Spleen (tissue), 11 donors: Measurements from ENCODE around the gene EPHB1. TPM values are rescaled to one million over a fixed set of nuclear protein-coding genes. Genes with fewer than 3 reads are reported as not detected.

Experiments used
- DNase-seq: peaks from one replicate; pipeline ENCODE4 v3.0.0-alpha.2; 2020
- H3K27ac ChIP-seq, 8 donors: fragments of 200-600 bp; sonication (generic) in 7 of 8; 1 replicate in 4 of 8; 2 replicates in 4 of 8; pipeline versions ENCODE4 v1.5.0 to v1.8.0; 2016 to 2021; ENCODE audit warnings: inconsistent platforms in 4 of 8, mild to moderate bottlenecking in 4 of 8, moderate library complexity in 1 of 8
- H3K27me3 ChIP-seq, 7 donors: fragments of 200-600 bp; sonication (generic) in 6 of 7; replicated peaks in 1 of 7; 1 replicate in 4 of 7; 2 replicates in 3 of 7; pipeline versions ENCODE4 v1.5.0 to v1.8.0; 2016 to 2021; ENCODE audit warnings: inconsistent platforms in 3 of 7, mild to moderate bottlenecking in 1 of 7
- H3K36me3 ChIP-seq, 6 donors: fragments of 200-600 bp; sonication (generic) in 5 of 6; 1 replicate in 4 of 6; 2 replicates in 2 of 6; pipeline versions ENCODE4 v1.5.0 to v1.8.0; 2016 to 2021; ENCODE audit warnings: inconsistent platforms in 2 of 6
- H3K4me1 ChIP-seq, 6 donors: fragments of 200-600 bp; sonication (generic) in 5 of 6; 1 replicate in 3 of 6; 2 replicates in 3 of 6; pipeline versions ENCODE4 v1.5.0 to v1.8.0; 2016 to 2021; ENCODE audit warnings: inconsistent platforms in 3 of 6
- H3K4me3 ChIP-seq, 8 donors: fragments of 200-600 bp; sonication (generic) in 7 of 8; 1 replicate in 4 of 8; 2 replicates in 4 of 8; pipeline versions ENCODE4 v1.5.0 to v1.8.0; 2016 to 2021; ENCODE audit warnings: inconsistent platforms in 4 of 8, mild to moderate bottlenecking in 4 of 8, moderate library complexity in 2 of 8
- H3K9me3 ChIP-seq, 8 donors: fragments of 200-600 bp; sonication (generic) in 7 of 8; 1 replicate in 4 of 8; 2 replicates in 4 of 8; pipeline versions ENCODE4 v1.5.0 to v1.8.0; 2016 to 2021; ENCODE audit warnings: inconsistent platforms in 4 of 8
- CTCF ChIP-seq, 11 experiments: fragments of 200-600 bp in 7 of 11; fragments of 450-650 bp in 4 of 11; sonication (generic) in 4 of 11; IDR thresholded peaks in 8 of 11; conservative IDR thresholded peaks in 3 of 11; 1 replicate in 7 of 11; 2 replicates in 4 of 11; pipeline versions ENCODE4 v1.4.0 to v1.8.0; 2016 to 2021; ENCODE audit warnings: antibody characterized with exemption in 11 of 11, inconsistent platforms in 4 of 11, mild to moderate bottlenecking in 1 of 11
- POLR2A ChIP-seq, 3 donors: fragments of 450-650 bp; IDR thresholded peaks; one replicate each; pipeline ENCODE4 v1.5.1; 2017; ENCODE audit warnings: antibody characterized with exemption in 3 of 3, mild to moderate bottlenecking in 1 of 3
- POLR2AphosphoS5 ChIP-seq, 3 donors: sonication (generic); formaldehyde crosslinking; IDR thresholded peaks; one replicate each; pipeline ENCODE4 v1.5.1; 2017; ENCODE audit warnings: antibody characterized with exemption in 3 of 3
- WGBS, 5 donors: extraction: QIAGEN DNeasy Blood & Tissue Kit in 3 of 5; methylation state at CpG; one replicate each; pipeline versions ENCODE4 v1.1.5 to v1.1.7; 2013 to 2018; 5-methylcytosine and 5-hydroxymethylcytosine counted together
- intact Hi-C: fragments of 100-400 bp; cut with DNase I; formaldehyde crosslinking; loops from one replicate; pipeline ENCODE4 v1.15.0; 2023; ENCODE audit warnings: low total_unique reads
- polyA plus RNA-seq, 3 donors: library from polyadenylated mRNA; stranded (reverse); fragments of 200-250 nt; gene quantifications; one replicate each; pipeline ENCODE4 v1.2.1, GENCODE V29; 2013
- total RNA-seq, 7 donors: library from RNA; depleted of rRNA in 3 of 7; stranded (reverse); fragments of >200 nt in 3 of 7; fragmentation: NEBNext Ultra II Directional in 4 of 7; extraction: Animal tissue kit (Norgen Biotek cat#: 25700) in 4 of 7; gene quantifications; one replicate each; pipeline versions ENCODE4 v1.1.0 to v1.2.1, GENCODE V29; 2016 to 2021
- donor health status: healthy with polysubstance abuse.
- donor health status: DM: no; HTN: no; CAD: no; lungs with moderate emphysema.
- donor health status: DM: no; HTN: no; CAD: no.
- donor health status: Bipolar disorder and iron deficiency.
- donor health status: healthy.
- donor health status: DM: no; HTN: no; CAD: no.
- donor health status: DM: yes; HTN: yes; CAD: no.

The EPHB1 gene
- total and polyA plus RNA-seq, 10 donors: 0.20 to 14.0 (median 3.0) TPM

- Histone ChIP-seq H3K4me1 (peaks cover 0 to 13% (median 0%) of the 10 kb centered on the region in 6 donors), H3K27me3 (no peaks in the 10 kb centered on the region), H3K4me3 (no peak overlapping the region), H3K27ac (no peak overlapping the region), H3K9me3 (no peaks in the 10 kb centered on the region), H3K36me3 (no peaks in the 10 kb centered on the region)
- no peak for DNase-seq
- intact Hi-C loops: no loop called here
- WGBS, 5 donors: 16 to 39% (median 28%) methylated on average over 3 of the region's 3 CpGs
- TF ChIP-seq POLR2AphosphoS5 (IDR thresholded peaks at IDR 0.05): peak in 2 of 3 donors; percentile 63 to 67
- TF ChIP-seq CTCF (IDR thresholded peaks at IDR 0.05 in 8 of 11, conservative IDR thresholded peaks at IDR 0.05 in 3 of 11): no peak
- TF ChIP-seq POLR2A (IDR thresholded peaks at IDR 0.05): no peak
Measured at GRCh38 chr3:134974624-134975023, 179.6 kb downstream of the EPHB1 start.

- DNase-seq: no peak
- H3K27me3 ChIP-seq: no peaks in the 10 kb centered on the region
- no peaks in the 10 kb centered on the region for H3K9me3 ChIP-seq
- H3K36me3 ChIP-seq: no peaks in the 10 kb centered on the region
- no peak overlapping the region for H3K4me3 ChIP-seq
- TF ChIP-seq CTCF (IDR thresholded peaks at IDR 0.05 in 8 of 11, conservative IDR thresholded peaks at IDR 0.05 in 3 of 11) (no peak), POLR2A (IDR thresholded peaks at IDR 0.05) (no peak), POLR2AphosphoS5 (IDR thresholded peaks at IDR 0.05) (no peak)
- H3K27ac ChIP-seq: no peak overlapping the region
- peaks cover 0 to 13% (median 0%) of the 10 kb centered on the region in 6 donors for H3K4me1 ChIP-seq
- 86 to 94% (median 91%) methylated on average over 3 of the region's 3 CpGs for WGBS, 5 donors
- intact Hi-C loops: no loop called here
Measured at GRCh38 chr3:134976948-134977347, 181.9 kb downstream of the EPHB1 start.

- WGBS, 5 donors: 80 to 100% (median 90%) methylated on average over 1 of the region's 1 CpG
- no peak overlapping the region for H3K4me3 ChIP-seq
- H3K4me1 ChIP-seq: peaks cover 0 to 12% (median 0%) of the 10 kb centered on the region in 6 donors
- H3K27me3 ChIP-seq: no peaks in the 10 kb centered on the region
- no peak overlapping the region for H3K27ac ChIP-seq
- TF ChIP-seq POLR2AphosphoS5 (IDR thresholded peaks at IDR 0.05) (no peak), POLR2A (IDR thresholded peaks at IDR 0.05) (no peak), CTCF (IDR thresholded peaks at IDR 0.05 in 8 of 11, conservative IDR thresholded peaks at IDR 0.05 in 3 of 11) (no peak)
- H3K9me3 ChIP-seq: no peaks in the 10 kb centered on the region
- no peak for DNase-seq
- H3K36me3 ChIP-seq: no peaks in the 10 kb centered on the region
- intact Hi-C loops: no loop called here
Measured at GRCh38 chr3:134978658-134979057, 183.6 kb downstream of the EPHB1 start.

- no peak overlapping the region for H3K4me3 ChIP-seq
- H3K27me3 ChIP-seq: no peaks in the 10 kb centered on the region
- intact Hi-C loops: no loop called here
- H3K4me1 ChIP-seq: no peaks in the 10 kb centered on the region
- TF ChIP-seq POLR2AphosphoS5 (IDR thresholded peaks at IDR 0.05): no peak
- TF ChIP-seq POLR2A (IDR thresholded peaks at IDR 0.05): no peak
- TF ChIP-seq CTCF (IDR thresholded peaks at IDR 0.05 in 8 of 11, conservative IDR thresholded peaks at IDR 0.05 in 3 of 11): no peak
- no peak overlapping the region for H3K27ac ChIP-seq
- no peaks in the 10 kb centered on the region for H3K9me3 ChIP-seq
- no peak for DNase-seq
- H3K36me3 ChIP-seq: no peaks in the 10 kb centered on the region
- 59 to 90% (median 78%) methylated on average over 6 of the region's 6 CpGs for WGBS, 5 donors
Measured at GRCh38 chr3:134985864-134986715, 191.0 kb downstream of the EPHB1 start.
